Measurements from ENCODE around the gene SEC61A1. TPM values are rescaled to one million over a fixed set of nuclear protein-coding genes. Genes with fewer than 3 reads are reported as not detected.
A peak's percentile ranks its signal among the peaks of the same experiment; 100 is the strongest.

SEC61A1 gene
- total RNA-seq, 1 donor from 2014 or later, result 63.4 TPM

- intact Hi-C loops (cut with micrococcal nuclease), result loop anchor here (5.0 kb wide), 1 partner anchor 38 kb away; no protein-coding TSS in a partner anchor
- peak; percentile 11 for ATAC-seq
- no peak for DNase-seq
Observed at GRCh38 chr3:128094295-128095151, 42.3 kb downstream of the SEC61A1 start.

GRCh38 chr3:128095222-128095703 is 43.0 kb downstream of the SEC61A1 start:
- intact Hi-C loops (cut with micrococcal nuclease), result no loop called here
- ATAC-seq (peak; percentile 98), DNase-seq (peak; percentile 90)

- ATAC-seq (no peak), DNase-seq (no peak)
- intact Hi-C loops (cut with micrococcal nuclease), result no loop called here
Observed at GRCh38 chr3:128098234-128098633, 46.0 kb downstream of the SEC61A1 start.

- ATAC-seq, result no peak
- DNase-seq, result no peak
- intact Hi-C loops (cut with micrococcal nuclease), result no loop called here
Observed at GRCh38 chr3:128100161-128100560, 47.9 kb downstream of the SEC61A1 start.

- ATAC-seq (peak; percentile 87), DNase-seq (no peak)
- intact Hi-C loops (cut with micrococcal nuclease), result no loop called here
Observed at GRCh38 chr3:128100638-128101037, 48.4 kb downstream of the SEC61A1 start.

- intact Hi-C loops (cut with micrococcal nuclease), result no loop called here
- DNase-seq (no peak), ATAC-seq (no peak)
Observed at GRCh38 chr3:128103136-128103676, 51.0 kb downstream of the SEC61A1 start.

- ATAC-seq (peak; percentile 86), DNase-seq (peak; percentile 55)
- intact Hi-C loops (cut with micrococcal nuclease), result no loop called here
Observed at GRCh38 chr3:128107834-128108233, 55.6 kb downstream of the SEC61A1 start.

- DNase-seq (no peak), ATAC-seq (no peak)
- intact Hi-C loops (cut with micrococcal nuclease), result no loop called here
Observed at GRCh38 chr3:128111147-128111546, 58.9 kb downstream of the SEC61A1 start.

GRCh38 chr3:128112357-128112968 is 60.2 kb downstream of the SEC61A1 start:
- ATAC-seq, result no peak
- intact Hi-C loops (cut with micrococcal nuclease), result no loop called here
- no peak for DNase-seq

GRCh38 chr3:128113817-128114794 is 61.9 kb downstream of the SEC61A1 start:
- intact Hi-C loops (cut with micrococcal nuclease), result no loop called here
- DNase-seq (peak; percentile 37), ATAC-seq (peak; percentile 87)

Other genes with a start within 250 kb of the SEC61A1 start
- 94.3 TPM for gene MGLL, start 229.9 kb upstream of the SEC61A1 start, total RNA-seq
- 27.5 TPM for gene KBTBD12, start 137.2 kb upstream of the SEC61A1 start, total RNA-seq
- gene RUVBL1, start 71.4 kb downstream of the SEC61A1 start, total RNA-seq, result 22.6 TPM
- 17.1 TPM for gene EEFSEC, start 101.0 kb downstream of the SEC61A1 start, total RNA-seq

All from left ventricle myocardium superior (tissue), 1 donor.